Effector memory CD4-positive, alpha-beta T cell (primary cell): ENCODE measurements around the gene CCDC124.

Experiments used
- DNase-seq, 3 donors: peaks; one replicate each; pipeline ENCODE4 v3.0.0-alpha.2; 2020
- H3K27ac ChIP-seq: 2 replicates; pipeline ENCODE4 v1.7.0; 2013; ENCODE audit warnings: mild to moderate bottlenecking, low read length, moderate library complexity; ENCODE audit not compliant: insufficient read depth, poor library complexity, severe bottlenecking
- H3K27me3 ChIP-seq: replicated peaks from 2 replicates; pipeline ENCODE4 v1.7.0; 2013; ENCODE audit warnings: mild to moderate bottlenecking, low read length; ENCODE audit not compliant: insufficient read depth, control insufficient read depth, poor library complexity, severe bottlenecking
- H3K36me3 ChIP-seq: 2 replicates; pipeline ENCODE4 v1.7.0; 2013; ENCODE audit warnings: mild to moderate bottlenecking, low read length, moderate library complexity; ENCODE audit not compliant: control insufficient read depth, insufficient read depth
- H3K4me1 ChIP-seq: 2 replicates; pipeline ENCODE4 v1.7.0; 2013; ENCODE audit warnings: low read length, mild to moderate bottlenecking; ENCODE audit not compliant: control insufficient read depth, insufficient read depth, poor library complexity, severe bottlenecking
- H3K4me3 ChIP-seq: 2 replicates; pipeline ENCODE4 v1.7.0; 2013; ENCODE audit warnings: low read length, low read depth, mild to moderate bottlenecking; ENCODE audit not compliant: insufficient read depth, poor library complexity, severe bottlenecking
- H3K9me3 ChIP-seq: 2 replicates; pipeline ENCODE4 v1.7.0; 2013; ENCODE audit warnings: mild to moderate bottlenecking, low read length, moderate library complexity; ENCODE audit not compliant: control insufficient read depth

The CCDC124 gene

DNA sequence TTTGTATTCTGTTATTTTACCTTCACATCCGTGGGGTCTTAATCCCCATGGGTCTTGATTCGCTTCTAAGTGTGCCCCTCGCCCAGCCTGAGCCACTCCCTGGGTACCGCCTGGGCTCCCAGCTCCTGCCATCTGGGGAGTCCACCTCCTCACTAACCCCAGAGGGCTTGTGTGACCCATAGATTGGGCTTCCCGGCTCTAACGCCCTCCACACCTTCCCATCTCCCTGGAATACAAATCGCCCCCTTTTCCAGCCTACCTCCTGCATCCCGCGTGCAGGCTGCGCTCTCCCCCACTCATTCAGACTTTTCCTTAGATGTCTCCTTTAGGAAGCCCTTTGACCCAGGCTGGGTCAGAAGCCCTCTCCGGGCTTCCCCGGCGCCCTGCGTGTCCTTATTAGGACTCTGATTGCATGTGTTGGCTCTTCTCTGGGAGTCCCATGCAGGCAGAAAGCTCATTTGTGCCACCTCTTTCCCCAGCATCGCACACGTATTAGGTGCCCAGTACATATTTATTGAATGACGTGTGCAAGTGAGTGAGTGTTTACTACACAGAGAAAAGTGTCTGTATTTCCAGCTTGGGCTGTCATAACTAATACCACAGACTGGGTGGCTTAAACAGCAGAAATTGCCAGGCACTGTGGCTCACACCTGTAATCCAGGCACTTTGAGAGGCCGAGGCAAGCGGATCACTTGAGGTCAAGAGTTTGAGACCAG is 757 bp downstream of the CCDC124 start:
- peak overlapping the region; percentile 91 for H3K27ac ChIP-seq
- H3K4me1 ChIP-seq = peaks cover 16% of the 10 kb centered on the region
- H3K9me3 ChIP-seq = no peaks in the 10 kb centered on the region
- no peaks in the 10 kb centered on the region for H3K27me3 ChIP-seq
- H3K4me3 ChIP-seq = peak overlapping the region; percentile 76
- H3K36me3 ChIP-seq = no peaks in the 10 kb centered on the region
- no peak for DNase-seq

DNA sequence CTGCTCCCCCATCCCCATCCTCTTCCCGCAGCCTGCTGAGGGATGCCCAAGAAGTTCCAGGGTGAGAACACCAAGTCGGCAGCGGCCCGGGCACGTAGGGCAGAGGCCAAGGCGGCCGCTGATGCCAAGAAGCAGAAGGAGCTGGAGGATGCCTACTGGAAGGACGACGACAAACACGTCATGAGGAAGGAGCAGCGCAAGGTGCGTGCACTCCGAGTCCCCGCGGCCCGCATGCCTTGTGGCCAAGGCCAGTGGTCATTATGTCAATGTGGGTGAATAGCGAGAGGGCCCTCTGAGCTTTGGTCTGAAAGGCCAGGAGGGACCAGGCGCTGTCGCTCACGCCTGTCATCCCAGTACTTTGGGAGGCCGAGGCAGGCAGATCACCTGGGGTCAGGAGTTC is 3.6 kb downstream of the CCDC124 start:
- Histone ChIP-seq H3K27ac (no peak overlapping the region), H3K4me1 (peaks cover 16% of the 10 kb centered on the region), H3K27me3 (no peaks in the 10 kb centered on the region), H3K36me3 (no peaks in the 10 kb centered on the region), H3K9me3 (no peaks in the 10 kb centered on the region), H3K4me3 (no peak overlapping the region)
- DNase-seq = no peak

DNA sequence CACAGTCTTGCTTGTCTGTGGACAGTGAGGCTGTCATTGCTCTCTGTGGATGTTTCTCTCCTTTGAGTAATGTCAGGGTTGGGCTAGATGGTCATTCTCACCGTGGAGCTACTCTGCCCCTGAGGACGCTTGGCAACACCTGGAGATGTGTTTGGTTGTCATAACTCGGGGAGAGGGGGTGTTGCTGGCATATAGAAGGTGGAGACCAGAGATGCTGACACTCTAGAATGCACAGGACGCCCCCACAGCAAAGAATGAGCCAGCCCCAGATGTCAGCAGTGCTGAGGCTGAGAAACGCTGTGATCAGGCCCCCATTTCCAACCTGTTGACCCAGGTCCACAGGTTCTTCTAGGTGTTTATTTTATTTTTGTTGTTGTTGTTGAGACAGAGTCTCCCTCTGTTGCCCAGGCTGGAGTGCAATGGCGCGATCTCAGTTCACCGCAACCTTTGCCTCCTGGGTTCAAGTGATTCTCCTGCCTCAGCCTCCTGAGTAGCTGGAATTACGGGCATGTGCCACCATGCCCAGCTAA is 4.6 kb downstream of the CCDC124 start:
- Histone ChIP-seq H3K27me3 (no peaks in the 10 kb centered on the region), H3K4me3 (no peak overlapping the region), H3K36me3 (peaks cover 1% of the 10 kb centered on the region), H3K27ac (no peak overlapping the region), H3K9me3 (no peaks in the 10 kb centered on the region), H3K4me1 (peaks cover 8% of the 10 kb centered on the region)
- DNase-seq = no peak

DNA sequence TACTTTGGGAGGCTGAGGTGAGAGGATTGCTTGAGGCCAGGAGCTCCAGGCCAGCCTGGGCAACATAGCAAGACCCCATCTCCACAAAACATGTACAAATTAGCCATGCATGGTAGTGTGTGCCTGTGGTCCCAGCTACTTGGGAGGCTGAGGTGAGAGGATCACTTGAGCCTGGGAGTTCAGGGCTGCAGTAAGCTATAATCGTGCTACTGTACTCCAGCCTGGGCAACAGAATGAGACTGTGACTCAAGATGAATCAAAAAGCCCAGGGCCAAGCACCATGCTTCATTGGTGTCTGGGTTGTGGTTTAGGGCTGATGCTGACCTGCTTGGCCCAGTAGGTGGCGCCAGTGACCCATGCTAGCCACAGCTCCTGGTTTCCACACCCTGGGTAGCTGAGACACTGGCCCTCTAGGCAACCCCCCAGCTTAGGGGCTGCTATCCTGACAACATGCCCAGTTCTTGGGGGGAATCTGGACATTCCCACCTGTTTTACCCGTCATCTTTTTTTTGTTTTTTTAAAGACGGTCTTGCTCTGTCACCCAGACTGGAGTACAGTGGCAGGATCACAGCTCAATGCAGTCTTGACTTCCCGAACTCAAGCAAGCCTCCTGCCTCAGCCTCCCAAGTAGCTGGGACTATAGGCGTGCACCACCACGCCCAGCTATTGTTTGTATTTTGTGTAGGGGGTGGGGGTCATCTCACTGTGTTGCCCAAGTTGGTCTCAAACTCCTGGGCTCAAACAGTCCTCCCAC is 5.5 kb downstream of the CCDC124 start:
- peak; percentile 65 to 75 (median 73) for DNase-seq
- H3K36me3 ChIP-seq = peaks cover 5% of the 10 kb centered on the region

DNA sequence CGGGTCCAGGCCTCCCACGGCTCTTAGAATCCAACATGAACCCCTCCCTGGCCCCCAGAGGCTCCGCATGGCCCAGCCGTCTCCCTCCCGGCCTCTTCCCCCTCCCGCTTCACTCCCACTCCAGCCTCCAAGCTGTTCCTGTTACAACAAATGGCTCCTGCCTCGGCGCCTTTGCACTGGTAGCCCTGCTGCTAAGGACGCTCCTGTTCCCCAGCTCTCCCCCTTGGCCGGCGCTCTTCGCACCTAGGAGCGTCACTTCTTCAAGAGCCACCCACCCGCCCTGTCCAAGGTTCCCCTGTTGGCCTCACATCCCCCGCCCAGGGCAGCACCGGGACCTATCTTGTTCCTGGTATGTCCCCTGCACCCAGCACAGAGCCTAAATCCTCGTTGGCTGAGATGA is 9.4 kb downstream of the CCDC124 start:
- Histone ChIP-seq H3K27me3 (no peaks in the 10 kb centered on the region), H3K27ac (no peak overlapping the region), H3K4me1 (peaks cover 3% of the 10 kb centered on the region), H3K9me3 (no peaks in the 10 kb centered on the region), H3K36me3 (peaks cover 11% of the 10 kb centered on the region), H3K4me3 (no peak overlapping the region)
- DNase-seq = no peak

More for the DNA sequence above, 5.5 kb downstream of the CCDC124 start:
- Histone ChIP-seq H3K27ac (no peak overlapping the region), H3K4me3 (no peak overlapping the region), H3K9me3 (no peaks in the 10 kb centered on the region), H3K4me1 (peaks cover 6% of the 10 kb centered on the region), H3K27me3 (no peaks in the 10 kb centered on the region)

DNA sequence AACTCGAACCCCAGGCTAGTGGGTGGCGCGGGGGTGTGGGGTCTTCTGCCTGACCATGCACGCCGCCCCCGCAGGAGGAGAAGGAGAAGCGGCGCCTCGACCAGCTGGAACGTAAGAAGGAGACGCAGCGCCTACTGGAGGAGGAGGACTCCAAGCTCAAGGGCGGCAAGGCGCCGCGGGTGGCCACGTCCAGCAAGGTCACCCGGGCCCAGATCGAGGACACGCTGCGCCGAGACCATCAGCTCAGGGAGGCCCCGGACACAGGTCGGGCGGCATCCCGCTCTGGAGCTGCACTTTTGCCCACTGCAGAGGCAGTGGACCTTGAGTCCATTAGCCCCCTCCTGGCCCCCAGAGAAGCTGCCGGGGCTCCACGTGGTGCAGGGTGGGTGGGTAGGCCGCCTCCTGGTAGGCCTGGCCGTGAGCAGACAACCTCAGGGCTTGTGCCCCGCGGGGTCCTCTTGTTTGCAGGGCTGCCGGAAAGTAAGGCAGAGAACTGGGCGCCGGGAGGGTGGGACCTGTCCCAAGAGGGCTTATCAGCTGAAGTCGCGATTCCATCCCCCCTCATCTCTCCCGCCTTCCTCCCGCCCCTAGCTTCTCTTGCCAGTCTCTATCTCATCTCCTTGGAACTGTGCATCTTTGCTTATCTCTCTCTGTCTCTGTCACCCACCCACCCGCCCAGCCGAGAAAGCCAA is 9.9 kb downstream of the CCDC124 start:
- DNase-seq = no peak
- H3K36me3 ChIP-seq = peaks cover 11% of the 10 kb centered on the region
- no peak overlapping the region for H3K27ac ChIP-seq
- no peaks in the 10 kb centered on the region for H3K9me3 ChIP-seq
- H3K4me3 ChIP-seq = no peak overlapping the region
- H3K4me1 ChIP-seq = peaks cover 7% of the 10 kb centered on the region
- H3K27me3 ChIP-seq = no peaks in the 10 kb centered on the region

DNA sequence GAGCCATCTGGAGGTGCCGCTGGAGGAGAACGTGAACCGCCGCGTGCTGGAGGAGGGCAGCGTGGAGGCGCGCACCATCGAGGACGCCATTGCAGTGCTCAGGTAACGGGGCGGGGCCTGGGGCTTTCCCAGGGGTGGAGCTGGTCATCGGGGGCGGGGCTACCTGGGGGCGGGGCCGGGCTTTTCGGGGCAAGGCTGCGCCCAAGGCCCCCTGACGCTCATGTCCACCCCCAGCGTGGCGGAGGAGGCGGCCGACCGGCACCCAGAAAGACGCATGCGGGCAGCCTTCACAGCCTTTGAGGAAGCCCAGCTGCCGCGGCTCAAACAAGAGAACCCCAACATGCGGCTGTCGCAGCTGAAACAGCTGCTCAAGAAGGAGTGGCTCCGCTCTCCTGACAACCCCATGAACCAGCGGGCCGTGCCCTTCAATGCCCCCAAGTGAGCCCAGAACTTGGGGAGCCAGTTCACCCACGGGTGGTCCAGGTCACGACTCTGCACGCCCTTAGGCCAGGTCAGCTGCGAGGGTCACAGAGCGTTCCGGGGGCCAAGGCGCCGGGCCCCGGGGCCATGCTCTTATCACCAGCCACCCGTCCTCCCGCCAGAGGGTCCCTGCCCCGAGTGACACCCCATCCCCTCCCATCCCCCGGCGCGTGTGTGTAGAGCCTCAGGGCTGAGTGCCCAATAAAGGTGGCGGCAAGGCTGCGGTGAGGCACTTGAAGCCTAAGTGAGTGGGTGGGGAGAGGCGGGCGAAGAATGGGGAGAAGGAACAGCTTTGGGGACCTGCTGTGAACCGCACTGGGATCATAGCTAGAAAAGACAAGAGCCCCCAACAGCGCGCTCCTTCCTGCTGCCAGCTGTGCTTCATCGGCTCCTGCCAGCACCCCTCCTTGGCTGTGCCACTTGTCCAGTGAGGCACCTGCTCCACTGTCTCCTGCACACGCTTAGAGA is 10.7 kb downstream of the CCDC124 start:
- Histone ChIP-seq H3K9me3 (no peaks in the 10 kb centered on the region), H3K4me1 (peaks cover 9% of the 10 kb centered on the region), H3K27me3 (peaks cover under 1% of the 10 kb centered on the region), H3K4me3 (no peak overlapping the region), H3K36me3 (peaks cover 11% of the 10 kb centered on the region), H3K27ac (no peak overlapping the region)
- no peak for DNase-seq

DNA sequence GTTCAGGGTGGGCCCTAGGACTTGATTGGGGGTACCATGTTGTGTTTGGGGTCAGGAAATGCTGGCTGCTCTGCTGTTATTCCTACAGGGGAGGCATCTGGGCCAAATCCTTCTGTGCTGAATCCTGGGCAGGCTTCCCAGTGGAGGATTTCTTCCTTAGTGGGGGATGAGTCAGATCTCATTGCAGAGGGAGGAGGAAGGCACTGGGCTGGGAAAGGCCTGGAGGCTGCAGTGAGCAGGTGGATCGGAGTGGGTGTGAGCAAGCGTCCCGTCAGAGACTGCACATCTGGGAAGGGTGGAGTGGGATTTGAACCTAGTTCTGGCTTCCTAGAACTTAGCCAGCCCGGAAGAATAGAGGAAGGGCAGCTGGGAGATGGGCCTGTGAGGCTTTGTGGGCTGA is 11.5 kb downstream of the CCDC124 start:
- no peak overlapping the region for H3K27ac ChIP-seq
- DNase-seq = no peak

More for the DNA sequence above, 11.5 kb downstream of the CCDC124 start:
- no peak overlapping the region for H3K4me3 ChIP-seq
- peaks cover 16% of the 10 kb centered on the region for H3K4me1 ChIP-seq
- no peaks in the 10 kb centered on the region for H3K9me3 ChIP-seq
- peaks cover 8% of the 10 kb centered on the region for H3K27me3 ChIP-seq
- H3K36me3 ChIP-seq = peaks cover 11% of the 10 kb centered on the region
